Fibroblast of lung (primary cell): ENCODE results near the gene BAG1. TPM values are rescaled to one million over a fixed set of nuclear protein-coding genes. Genes with fewer than 3 reads are reported as not detected.

ENCODE experiments used
- DNase-seq, 2 donors: peaks; one replicate each; pipeline versions ENCODE4 v3.0.0 to v3.0.0-alpha.2; 2010; ENCODE audit warnings: low read depth in 2 of 2
- H2AFZ ChIP-seq: 2 replicates; pipeline ENCODE4 v1.5.1; 2012; ENCODE audit warnings: low read length, control low read depth, inconsistent platforms
- H3K27ac ChIP-seq: 2 replicates; pipeline ENCODE4 v1.5.1; 2011; ENCODE audit warnings: low read length, control low read depth; ENCODE audit not compliant: insufficient read depth
- H3K27me3 ChIP-seq: 2 replicates; pipeline ENCODE4 v1.5.1; 2011; ENCODE audit warnings: mild to moderate bottlenecking, low read length; ENCODE audit not compliant: control insufficient read depth, insufficient read depth
- H3K36me3 ChIP-seq: 2 replicates; pipeline ENCODE4 v1.5.1; 2011; ENCODE audit warnings: low read length; ENCODE audit not compliant: control insufficient read depth, insufficient read depth
- H3K4me1 ChIP-seq: 2 replicates; pipeline ENCODE4 v1.5.1; 2011; ENCODE audit warnings: low read length; ENCODE audit not compliant: control insufficient read depth, insufficient read depth; ENCODE audit errors: extremely low read depth
- H3K4me2 ChIP-seq: 2 replicates; pipeline ENCODE4 v1.5.1; 2011; ENCODE audit warnings: low read length, control low read depth; ENCODE audit not compliant: insufficient read depth; ENCODE audit errors: extremely low read depth
- H3K4me3 ChIP-seq, 4 experiments: fragments of 200-600 bp in 1 of 4; sonication (generic) in 1 of 4; replicated peaks in 1 of 4; 2 replicates each; pipeline ENCODE4 v1.5.1; 2011 to 2016; ENCODE audit warnings: low read length in 4 of 4, low read depth in 3 of 4, mild to moderate bottlenecking in 3 of 4, control low read depth in 2 of 4, inconsistent platforms in 1 of 4, mixed read lengths in 1 of 4; ENCODE audit not compliant: insufficient read depth in 1 of 4; ENCODE audit errors: control extremely low read depth in 1 of 4
- H3K79me2 ChIP-seq: 2 replicates; pipeline ENCODE4 v1.5.1; 2012; ENCODE audit warnings: mild to moderate bottlenecking, low read length, inconsistent platforms; ENCODE audit not compliant: control insufficient read depth, insufficient read depth
- H3K9ac ChIP-seq: 2 replicates; pipeline ENCODE4 v1.5.1; 2011; ENCODE audit warnings: mild to moderate bottlenecking, low read length, control low read depth; ENCODE audit not compliant: insufficient read depth
- H3K9me3 ChIP-seq: 2 replicates; pipeline ENCODE4 v1.5.1; 2012; ENCODE audit warnings: low read depth, low read length; ENCODE audit not compliant: control insufficient read depth, insufficient read depth
- H4K20me1 ChIP-seq: 2 replicates; pipeline ENCODE4 v1.5.1; 2011; ENCODE audit warnings: low read length; ENCODE audit not compliant: control insufficient read depth, insufficient read depth; ENCODE audit errors: extremely low read depth
- EZH2 ChIP-seq: IDR thresholded peaks from 2 replicates; pipeline ENCODE4 v1.5.1; 2012; ENCODE audit warnings: low read length, control low read depth, mild to moderate bottlenecking; ENCODE audit errors: missing control alignments
- polyA plus RNA-seq, 2 donors: library from polyadenylated mRNA; depleted of rRNA in 1 of 2; stranded (reverse) in 1 of 2; unstranded in 1 of 2; fragments of >200 nt; gene quantifications; 2 replicates each; pipeline ENCODE4 v1.2.1, GENCODE V29; 2011 to 2012; ENCODE audit warnings: missing spikeins in 1 of 2
- total RNA-seq: library from RNA; depleted of rRNA; stranded (reverse); fragments of >200 nt; gene quantifications from 2 replicates; pipeline ENCODE4 v1.2.1, GENCODE V29; 2014
- TF ChIP-seq, protein P1 (sequence below), 2 donors: IDR thresholded peaks in 1 of 2; conservative IDR thresholded peaks in 1 of 2; 1 replicate in 1 of 2; 2 replicates in 1 of 2; pipeline ENCODE4 v1.5.1; 2011 to 2012; ENCODE audit warnings: low read length in 2 of 2, control low read depth in 1 of 2, inconsistent platforms in 1 of 2, low read depth in 1 of 2, mild to moderate bottlenecking in 1 of 2

Gene BAG1
- total and polyA plus RNA-seq, 2 donors (not counting 1 experiment from before 2014, with no cell fraction given), result 19.2 to 30.4 TPM

DNA sequence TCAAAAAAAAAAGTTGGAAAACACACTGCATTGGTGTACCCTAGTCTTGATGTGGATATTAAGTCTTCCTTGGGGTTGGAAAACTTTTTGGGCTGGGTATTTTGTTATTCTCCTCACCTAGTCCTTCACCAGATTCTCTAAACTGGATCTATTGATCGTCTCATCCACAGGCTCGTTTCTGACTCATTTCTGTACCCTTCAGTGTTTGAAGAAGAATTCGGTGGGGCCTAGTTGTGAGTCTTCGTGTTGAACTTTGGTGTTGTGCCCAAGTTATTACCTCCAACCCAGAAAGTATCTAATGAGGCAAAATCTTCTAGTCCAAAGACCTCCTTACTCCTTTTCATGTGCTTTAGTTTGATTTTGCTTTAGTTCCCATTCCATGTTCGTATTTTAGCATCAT, 27.4 kb upstream of the BAG1 start:
- H3K27ac ChIP-seq, result peak overlapping the region; percentile 100
- no peak overlapping the region for H3K4me2 ChIP-seq
- H3K36me3 ChIP-seq, result peaks cover 5% of the 10 kb centered on the region
- H3K4me3 ChIP-seq, result peak overlapping the region in 1 of 4 experiments; percentile 18
- H3K27me3 ChIP-seq, result no peaks in the 10 kb centered on the region
- H3K9ac ChIP-seq, result no peak overlapping the region
- no peak for TF ChIP-seq EZH2
- TF ChIP-seq, protein P1, sequence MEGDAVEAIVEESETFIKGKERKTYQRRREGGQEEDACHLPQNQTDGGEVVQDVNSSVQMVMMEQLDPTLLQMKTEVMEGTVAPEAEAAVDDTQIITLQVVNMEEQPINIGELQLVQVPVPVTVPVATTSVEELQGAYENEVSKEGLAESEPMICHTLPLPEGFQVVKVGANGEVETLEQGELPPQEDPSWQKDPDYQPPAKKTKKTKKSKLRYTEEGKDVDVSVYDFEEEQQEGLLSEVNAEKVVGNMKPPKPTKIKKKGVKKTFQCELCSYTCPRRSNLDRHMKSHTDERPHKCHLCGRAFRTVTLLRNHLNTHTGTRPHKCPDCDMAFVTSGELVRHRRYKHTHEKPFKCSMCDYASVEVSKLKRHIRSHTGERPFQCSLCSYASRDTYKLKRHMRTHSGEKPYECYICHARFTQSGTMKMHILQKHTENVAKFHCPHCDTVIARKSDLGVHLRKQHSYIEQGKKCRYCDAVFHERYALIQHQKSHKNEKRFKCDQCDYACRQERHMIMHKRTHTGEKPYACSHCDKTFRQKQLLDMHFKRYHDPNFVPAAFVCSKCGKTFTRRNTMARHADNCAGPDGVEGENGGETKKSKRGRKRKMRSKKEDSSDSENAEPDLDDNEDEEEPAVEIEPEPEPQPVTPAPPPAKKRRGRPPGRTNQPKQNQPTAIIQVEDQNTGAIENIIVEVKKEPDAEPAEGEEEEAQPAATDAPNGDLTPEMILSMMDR (conservative IDR thresholded peaks at IDR 0.05 in 1 of 2, IDR thresholded peaks at IDR 0.05 in 1 of 2; ENCODE audit: low read depth in 1 of 2, low read length in 2 of 2), result no peak
- no peaks in the 10 kb centered on the region for H4K20me1 ChIP-seq
- H3K9me3 ChIP-seq, result no peaks in the 10 kb centered on the region
- no peak overlapping the region for H2AFZ ChIP-seq
- H3K4me1 ChIP-seq, result peaks cover 3% of the 10 kb centered on the region
- peaks cover 50% of the 10 kb centered on the region for H3K79me2 ChIP-seq
- DNase-seq, result no peak

DNA sequence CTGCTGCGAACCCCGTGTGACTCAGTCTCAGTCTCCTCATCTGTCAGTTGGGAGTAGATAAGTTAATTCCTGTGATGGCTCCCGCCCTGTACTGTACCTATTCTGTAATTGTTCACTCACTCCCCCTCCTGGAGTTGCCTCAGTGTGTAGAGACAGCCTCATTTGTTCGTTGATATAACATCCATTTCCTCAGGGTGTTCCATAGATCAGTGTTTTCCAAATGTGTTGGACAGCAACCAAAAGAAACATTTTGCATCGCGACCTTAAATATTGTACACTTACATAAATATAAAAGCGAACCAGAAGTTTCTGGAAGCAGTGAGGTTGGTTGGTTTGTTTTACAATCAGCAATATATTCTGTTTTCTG, 26.5 kb upstream of the BAG1 start:
- peak overlapping the region; percentile 100 for H3K27ac ChIP-seq
- H4K20me1 ChIP-seq, result no peaks in the 10 kb centered on the region
- peaks cover 45% of the 10 kb centered on the region for H3K79me2 ChIP-seq
- H3K4me1 ChIP-seq, result peaks cover 3% of the 10 kb centered on the region
- peak overlapping the region; percentile 75 to 86 (median 77) for H3K4me3 ChIP-seq
- TF ChIP-seq EZH2, result no peak
- TF ChIP-seq, protein P1 (conservative IDR thresholded peaks at IDR 0.05 in 1 of 2, IDR thresholded peaks at IDR 0.05 in 1 of 2; ENCODE audit: low read depth in 1 of 2, low read length in 2 of 2), result peak in 1 of 2 donors; percentile 2
- H3K4me2 ChIP-seq, result peak overlapping the region; percentile 81
- H3K36me3 ChIP-seq, result peaks cover 5% of the 10 kb centered on the region
- no peak for DNase-seq
- H3K9me3 ChIP-seq, result no peaks in the 10 kb centered on the region
- no peak overlapping the region for H2AFZ ChIP-seq
- peak overlapping the region; percentile 98 for H3K9ac ChIP-seq
- H3K27me3 ChIP-seq, result no peaks in the 10 kb centered on the region

DNA sequence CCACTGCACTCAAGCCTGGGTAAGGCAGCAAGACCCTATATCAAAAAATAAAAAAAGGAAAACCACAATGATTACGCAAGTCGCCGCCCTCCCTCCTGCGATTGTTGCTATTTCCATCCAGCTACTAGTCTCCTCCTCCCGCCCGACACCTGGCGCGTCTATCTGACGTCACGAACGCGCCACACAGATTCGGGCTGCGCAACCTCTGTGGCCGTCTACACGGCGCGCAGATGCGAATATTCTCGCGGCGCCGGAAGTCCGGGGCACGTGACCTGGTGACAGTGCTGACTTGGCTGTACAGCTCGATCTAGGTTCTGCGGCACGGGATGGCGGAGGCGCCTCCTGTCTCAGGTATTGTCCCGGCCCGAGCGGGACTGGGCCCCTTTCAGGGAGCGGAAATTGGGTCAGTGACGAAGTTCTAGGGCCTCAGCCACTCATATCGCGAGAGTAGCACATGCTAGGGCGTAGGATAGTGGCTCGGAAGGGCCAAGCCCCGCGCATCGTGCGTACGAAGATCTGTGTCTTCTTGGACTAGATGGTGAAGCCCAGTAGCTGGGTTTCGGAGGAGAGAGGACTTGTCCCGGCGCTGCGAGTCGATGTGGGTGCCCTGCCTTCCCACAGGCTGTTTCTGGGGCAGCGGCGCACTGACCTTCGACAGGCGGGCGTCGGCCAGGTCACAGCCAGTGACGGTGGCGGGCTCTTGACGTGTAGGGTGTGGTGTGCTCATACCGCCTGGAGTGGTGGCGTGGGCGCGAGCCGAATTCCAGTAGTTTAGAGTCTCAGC, 25.9 kb upstream of the BAG1 start, which contains the start of gene NFX1:
Gene NFX1, plus strand, starts transcription at position 270 of the 784 bp plus-strand sequence. Its CDS starts 57 bp downstream, at position 327.
- peak; percentile 99 for DNase-seq
- peaks cover 5% of the 10 kb centered on the region for H3K36me3 ChIP-seq
- H4K20me1 ChIP-seq, result no peaks in the 10 kb centered on the region
- peak within 1 kb of the TSS; percentile 75 to 86 (median 77) for H3K4me3 ChIP-seq
- H3K9me3 ChIP-seq, result no peaks in the 10 kb centered on the region
- H3K4me2 ChIP-seq, result peak within 1 kb of the TSS; percentile 81
- TF ChIP-seq, protein P1 (conservative IDR thresholded peaks at IDR 0.05 in 1 of 2, IDR thresholded peaks at IDR 0.05 in 1 of 2; ENCODE audit: low read depth in 1 of 2, low read length in 2 of 2), result no peak
- TF ChIP-seq EZH2, result no peak
- H3K27me3 ChIP-seq, result no peaks in the 10 kb centered on the region
- peak within 1 kb of the TSS; percentile 98 for H3K9ac ChIP-seq
- peaks cover 45% of the 10 kb centered on the region for H3K79me2 ChIP-seq
- H3K27ac ChIP-seq, result peak within 1 kb of the TSS; percentile 100
- H2AFZ ChIP-seq, result peak within 1 kb of the TSS; percentile 33
- peaks cover 3% of the 10 kb centered on the region for H3K4me1 ChIP-seq
